Suppressor macrophage (primary cell): ENCODE measurements around the gene DEFB113.

Source experiments
- DNase-seq, 4 experiments: peaks; one replicate each; pipeline ENCODE4 v3.0.0-alpha.2; 2020 to 2022

Gene DEFB113

DNA sequence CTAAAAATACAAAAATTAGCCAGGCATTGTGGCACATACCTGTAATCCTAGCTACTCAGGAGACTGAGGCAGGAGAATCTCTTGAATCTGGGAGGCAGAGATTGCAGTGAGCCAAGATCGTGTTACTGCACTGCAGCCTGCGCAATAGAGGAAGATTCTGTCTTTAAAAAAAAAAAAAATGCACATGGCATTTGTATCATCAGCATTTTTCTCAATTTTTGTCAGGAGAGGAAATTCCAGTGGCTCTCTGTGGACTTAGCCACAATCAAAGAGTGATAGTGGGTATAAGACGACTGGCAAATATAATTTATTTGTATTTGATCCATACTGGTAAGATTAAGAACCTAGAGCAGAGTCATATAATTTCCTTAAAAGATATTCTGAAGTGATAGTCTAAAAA, 34.0 kb downstream of the DEFB113 start:
- no peak for DNase-seq

GRCh38 chr6:49934770-49935169, 34.7 kb downstream of the DEFB113 start:
- no peak for DNase-seq

- no peak for DNase-seq
Measured at GRCh38 chr6:49933526-49933925, 35.9 kb downstream of the DEFB113 start.

DNA sequence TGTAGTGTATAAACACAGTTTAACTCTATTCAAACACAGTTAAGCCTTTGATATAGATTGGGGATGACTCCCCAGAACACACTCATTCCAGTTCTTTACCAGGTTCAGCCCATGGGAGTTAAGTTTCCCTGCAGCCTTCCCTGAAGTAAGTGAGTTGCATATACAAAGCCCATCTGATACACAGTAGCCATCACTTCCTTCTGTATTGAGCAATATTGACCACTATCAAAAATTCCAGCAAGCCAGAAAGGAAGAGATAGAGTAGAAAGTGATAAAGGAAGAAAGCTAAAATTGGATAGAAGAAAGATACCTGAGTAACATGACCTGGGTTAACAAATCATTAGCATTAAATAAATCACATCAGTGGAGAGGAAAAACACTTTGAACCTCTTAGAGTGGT, 40.1 kb downstream of the DEFB113 start:
- DNase-seq = no peak

- DNase-seq = no peak
Measured at GRCh38 chr6:49923826-49924225, 45.6 kb downstream of the DEFB113 start.

GRCh38 chr6:49919935-49920644, 49.3 kb downstream of the DEFB113 start:
- DNase-seq = no peak

- no peak for DNase-seq
Measured at GRCh38 chr6:49919261-49919660, 50.2 kb downstream of the DEFB113 start.

DNA sequence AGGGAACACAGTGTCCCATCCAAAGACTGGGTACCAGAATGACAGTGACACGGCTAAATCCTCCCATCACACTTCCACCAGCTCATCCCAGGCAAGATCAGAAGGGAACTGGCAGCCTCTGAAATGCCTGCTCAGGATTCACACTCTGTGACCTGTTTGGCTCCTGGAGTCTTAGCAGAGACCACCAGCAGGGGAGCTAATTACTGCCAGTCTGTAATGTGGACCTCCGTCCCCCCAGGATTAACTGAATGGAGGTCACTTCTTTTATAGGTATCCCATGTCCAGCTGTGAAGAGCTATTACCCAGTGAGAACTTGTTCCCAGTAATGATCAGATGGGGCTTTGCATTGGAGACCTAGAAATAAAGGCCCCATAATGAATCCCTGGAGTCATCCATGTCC, 50.6 kb downstream of the DEFB113 start:
- no peak for DNase-seq
